AG04450 (cell line): ENCODE measurements around the gene TMEM63C. TPM values are rescaled to one million over a fixed set of nuclear protein-coding genes. Genes with fewer than 3 reads are reported as not detected.

Source experiments
- CTCF ChIA-PET: fragments of 300-600, 350-600 bp; formaldehyde crosslinking; extraction: SDS; loops from one replicate; lab custom pipeline; 2022; ENCODE audit warnings: antibody characterized with exemption, inconsistent platforms; lab: Charles Lee
- POLR2A ChIA-PET: fragments of 350-600 bp; formaldehyde crosslinking; extraction: SDS; loops from one replicate; lab custom pipeline; 2021; ENCODE audit warnings: antibody characterized with exemption, inconsistent platforms; lab: Yijun Ruan, JAX
- DNase-seq: peaks from one replicate; pipeline ENCODE4 v3.0.0-alpha.2; 2011; ENCODE audit warnings: low read depth, low spot score
- H3K27ac ChIP-seq: one replicate; pipeline ENCODE4 v1.5.1; 2012; ENCODE audit warnings: low read depth, low read length, control low read depth
- H3K27me3 ChIP-seq: one replicate; pipeline ENCODE4 v1.6.0; 2012; ENCODE audit warnings: low read length; ENCODE audit not compliant: control insufficient read depth, insufficient read depth
- H3K4me3 ChIP-seq: 2 replicates; pipeline ENCODE4 v1.5.1; 2011; ENCODE audit warnings: mild to moderate bottlenecking, low read depth, low read length, control low read depth
- H3K9me3 ChIP-seq: 2 replicates; pipeline ENCODE4 v1.5.1; 2012; ENCODE audit warnings: low read length; ENCODE audit not compliant: control insufficient read depth, insufficient read depth
- polyA plus RNA-seq: library from polyadenylated mRNA; depleted of rRNA; stranded (reverse); fragments of >200 nt; gene quantifications from 2 replicates; pipeline ENCODE4 v1.2.3, GENCODE V29; 2011
- TF ChIP-seq, protein P1 (sequence below): IDR thresholded peaks from 2 replicates; pipeline ENCODE4 v1.5.1; 2011; ENCODE audit warnings: low read depth, low read length, control low read depth, inconsistent platforms

The TMEM63C gene
- polyA plus RNA-seq, 1 experiment: not detected

DNA sequence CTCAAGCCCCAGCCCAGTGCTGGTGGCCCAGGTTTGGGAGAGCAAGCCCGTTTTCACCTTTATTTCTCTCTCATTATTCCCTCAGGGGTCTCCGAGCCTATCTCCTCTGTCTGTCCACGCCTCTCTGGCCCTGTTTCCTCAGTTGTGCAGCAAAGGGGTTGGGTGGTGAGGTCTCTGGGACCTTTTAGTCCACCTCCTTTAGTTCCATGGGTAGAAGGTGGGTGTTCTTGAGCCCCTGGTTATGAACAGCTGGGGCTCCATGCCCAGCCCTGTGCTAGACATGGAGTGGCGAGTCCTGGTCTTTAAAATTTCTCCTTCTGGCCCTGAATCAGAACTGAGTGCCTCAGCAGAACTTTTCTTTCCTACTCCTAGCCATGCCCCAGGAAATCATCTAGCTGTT is 90.7 kb downstream of the TMEM63C start:
- CTCF ChIA-PET: no interaction called here

GRCh38 chr14:77273796-77274195 is 92.2 kb downstream of the TMEM63C start:
- Histone ChIP-seq H3K4me3 (no peak overlapping the region), H3K27ac (no peak overlapping the region), H3K9me3 (no peaks in the 10 kb centered on the region; the same call in 1 of the 2 replicates), H3K27me3 (peaks cover 20% of the 10 kb centered on the region)
- CTCF ChIA-PET: interaction anchor here (1.4 kb wide), 1 partner anchor 27 kb away, joined by 3 read pairs; no protein-coding TSS in a partner anchor
- POLR2A ChIA-PET: no interaction called here
- no peak for DNase-seq
- TF ChIP-seq, protein P1, sequence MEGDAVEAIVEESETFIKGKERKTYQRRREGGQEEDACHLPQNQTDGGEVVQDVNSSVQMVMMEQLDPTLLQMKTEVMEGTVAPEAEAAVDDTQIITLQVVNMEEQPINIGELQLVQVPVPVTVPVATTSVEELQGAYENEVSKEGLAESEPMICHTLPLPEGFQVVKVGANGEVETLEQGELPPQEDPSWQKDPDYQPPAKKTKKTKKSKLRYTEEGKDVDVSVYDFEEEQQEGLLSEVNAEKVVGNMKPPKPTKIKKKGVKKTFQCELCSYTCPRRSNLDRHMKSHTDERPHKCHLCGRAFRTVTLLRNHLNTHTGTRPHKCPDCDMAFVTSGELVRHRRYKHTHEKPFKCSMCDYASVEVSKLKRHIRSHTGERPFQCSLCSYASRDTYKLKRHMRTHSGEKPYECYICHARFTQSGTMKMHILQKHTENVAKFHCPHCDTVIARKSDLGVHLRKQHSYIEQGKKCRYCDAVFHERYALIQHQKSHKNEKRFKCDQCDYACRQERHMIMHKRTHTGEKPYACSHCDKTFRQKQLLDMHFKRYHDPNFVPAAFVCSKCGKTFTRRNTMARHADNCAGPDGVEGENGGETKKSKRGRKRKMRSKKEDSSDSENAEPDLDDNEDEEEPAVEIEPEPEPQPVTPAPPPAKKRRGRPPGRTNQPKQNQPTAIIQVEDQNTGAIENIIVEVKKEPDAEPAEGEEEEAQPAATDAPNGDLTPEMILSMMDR: no peak

More for the DNA sequence above, 90.7 kb downstream of the TMEM63C start:
- TF ChIP-seq, protein P1: no peak
- Histone ChIP-seq H3K9me3 (no peaks in the 10 kb centered on the region; the same call in 1 of the 2 replicates), H3K4me3 (no peak overlapping the region), H3K27ac (no peak overlapping the region), H3K27me3 (peaks cover 25% of the 10 kb centered on the region)
- DNase-seq: no peak
- POLR2A ChIA-PET: no interaction called here

GRCh38 chr14:77275041-77275580 is 93.5 kb downstream of the TMEM63C start:
- CTCF ChIA-PET: interaction anchor here (0.7 kb wide), 1 partner anchor 207 kb away, joined by 3 read pairs; no protein-coding TSS in a partner anchor

DNA sequence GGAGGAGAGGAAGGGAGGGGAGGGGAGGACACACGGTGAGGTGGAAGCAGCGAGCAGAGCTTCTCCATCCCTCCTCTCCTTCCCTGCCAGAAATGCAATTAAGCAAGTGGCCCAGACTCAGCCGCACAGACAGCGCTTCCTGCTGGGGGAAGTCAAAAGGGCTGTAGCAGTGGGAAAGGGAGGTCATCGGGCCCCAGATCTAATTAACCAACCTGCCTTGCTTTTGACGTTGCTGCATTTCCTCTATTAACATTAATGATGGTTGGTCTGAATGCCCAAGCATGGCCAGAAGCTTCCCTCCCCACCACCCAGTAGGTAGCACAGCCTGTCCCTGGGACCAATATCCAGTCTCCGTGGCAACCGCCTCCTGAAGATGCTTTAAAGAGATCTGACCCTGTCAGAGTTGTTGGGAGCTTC is 94.0 kb downstream of the TMEM63C start:
- no peak for DNase-seq
- no peak overlapping the region for H3K27ac ChIP-seq

More at GRCh38 chr14:77275041-77275580, 93.5 kb downstream of the TMEM63C start:
- Histone ChIP-seq H3K4me3 (no peak overlapping the region), H3K9me3 (no peaks in the 10 kb centered on the region; the same call in 1 of the 2 replicates), H3K27me3 (peaks cover 8% of the 10 kb centered on the region), H3K27ac (no peak overlapping the region)
- TF ChIP-seq, protein P1: no peak
- POLR2A ChIA-PET: no interaction called here
- DNase-seq: no peak

More for the DNA sequence above, 94.0 kb downstream of the TMEM63C start:
- TF ChIP-seq, protein P1: no peak
- H3K4me3 ChIP-seq: no peak overlapping the region
- ChIA-PET POLR2A (no interaction called here), CTCF (no interaction called here)
- H3K27me3 ChIP-seq: peaks cover 4% of the 10 kb centered on the region
- no peaks in the 10 kb centered on the region; the same call in 1 of the 2 replicates for H3K9me3 ChIP-seq
